HG02798 (cell line): Measurements from ENCODE around the gene C1orf87.
"Not testable (repeated sequence)": the region's sequence is repeated elsewhere in the genome, so short reads cannot be mapped to it uniquely, and the experiment has no call there.

Experiments used
- ATAC-seq: cut with Tn5 transposase; IDR thresholded peaks from one replicate; pipeline ENCODE4 v1.9.1; 2021; ENCODE audit warnings: mild to moderate bottlenecking; ENCODE audit not compliant: unreplicated experiment, poor library complexity

C1orf87 gene

DNA sequence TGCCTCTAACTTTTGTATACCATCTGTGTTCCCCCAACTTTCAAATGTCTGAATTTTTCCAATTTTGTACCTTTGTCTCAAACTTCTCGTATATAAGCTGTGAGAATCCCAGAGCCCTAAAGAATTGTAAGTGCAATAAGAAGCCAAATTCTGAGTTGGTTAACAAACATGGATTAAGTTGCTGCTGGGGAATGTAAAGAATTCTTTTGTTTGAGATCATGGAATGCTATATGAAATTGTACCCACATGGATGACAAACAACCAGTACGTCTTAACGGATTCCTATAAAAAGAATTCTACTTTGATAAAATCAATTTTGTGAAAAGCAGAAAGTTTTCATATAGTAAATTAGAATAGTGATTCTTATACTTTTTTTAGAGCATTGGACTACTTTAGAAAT, 74.6 kb downstream of the C1orf87 start:
- ATAC-seq, result no peak

DNA sequence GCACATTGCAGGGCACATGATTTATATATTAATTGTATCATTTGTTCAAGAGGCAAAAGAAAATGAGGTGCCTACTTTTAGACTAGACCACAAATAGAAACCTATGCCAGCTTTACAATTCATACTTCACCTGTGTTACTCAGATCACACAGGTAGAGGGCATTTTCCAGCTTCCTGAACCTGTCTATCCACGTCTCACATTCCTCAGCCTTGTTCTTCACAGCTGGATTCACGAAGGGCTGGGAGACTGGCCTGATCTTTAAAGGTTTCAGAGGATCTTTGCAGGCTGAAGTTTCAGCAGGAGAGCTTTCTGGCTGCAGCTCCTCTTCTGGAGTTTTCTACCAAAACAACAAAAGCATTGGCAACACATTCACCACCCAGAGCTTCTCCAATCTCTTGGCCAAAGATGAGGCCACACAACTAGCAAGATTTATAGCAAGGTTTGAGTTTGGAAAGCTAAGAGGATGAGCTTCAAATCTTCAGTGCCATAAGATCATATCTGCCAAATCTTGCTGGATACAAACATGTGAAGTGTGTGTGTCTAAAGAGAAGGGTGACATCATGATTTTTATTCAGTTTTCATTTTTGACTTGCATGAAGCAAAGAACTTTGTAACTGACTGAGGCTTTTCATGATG, 76.0 kb downstream of the C1orf87 start:
- no peak for ATAC-seq

DNA sequence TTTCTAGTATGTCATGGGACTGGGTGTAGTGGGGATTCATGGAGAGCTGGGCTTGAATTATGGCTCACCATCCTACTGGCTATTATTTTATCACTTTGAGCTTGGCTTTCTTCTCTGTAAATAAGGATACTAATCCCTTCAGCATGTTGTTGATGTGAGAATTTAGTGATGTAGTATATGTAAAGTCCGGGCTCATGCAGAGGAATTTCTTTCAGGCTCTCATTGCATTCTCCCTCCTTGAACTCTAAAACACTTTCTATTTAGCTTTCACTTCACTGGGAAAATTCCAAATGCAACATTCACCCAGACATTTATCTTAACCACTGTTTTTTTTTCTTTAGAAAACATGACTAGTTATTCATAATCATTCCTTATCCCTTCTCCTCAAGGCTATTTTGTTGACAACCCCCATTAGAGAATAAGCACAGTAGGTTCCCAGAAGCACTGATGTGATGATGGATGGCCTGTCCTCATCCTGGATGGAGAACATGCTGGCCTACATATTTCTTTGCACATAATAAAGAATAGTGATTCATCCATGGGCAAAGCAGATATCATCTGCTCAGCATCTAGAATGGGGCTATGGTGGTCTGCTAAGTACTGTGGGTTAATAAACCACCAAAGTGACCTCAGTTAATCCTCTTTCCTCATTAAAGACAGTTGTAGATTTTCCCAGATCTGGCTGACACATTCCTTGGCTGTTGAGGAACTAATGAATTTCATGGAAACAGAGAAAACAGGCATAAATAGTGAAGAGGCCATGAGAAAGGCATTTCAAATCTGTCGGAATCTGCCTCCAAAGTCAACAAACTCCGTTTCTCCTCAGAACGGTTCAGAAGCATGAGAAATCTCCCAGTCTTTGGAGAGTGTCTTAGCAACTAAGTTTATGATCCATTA, 79.0 kb downstream of the C1orf87 start:
- ATAC-seq, result no peak

DNA sequence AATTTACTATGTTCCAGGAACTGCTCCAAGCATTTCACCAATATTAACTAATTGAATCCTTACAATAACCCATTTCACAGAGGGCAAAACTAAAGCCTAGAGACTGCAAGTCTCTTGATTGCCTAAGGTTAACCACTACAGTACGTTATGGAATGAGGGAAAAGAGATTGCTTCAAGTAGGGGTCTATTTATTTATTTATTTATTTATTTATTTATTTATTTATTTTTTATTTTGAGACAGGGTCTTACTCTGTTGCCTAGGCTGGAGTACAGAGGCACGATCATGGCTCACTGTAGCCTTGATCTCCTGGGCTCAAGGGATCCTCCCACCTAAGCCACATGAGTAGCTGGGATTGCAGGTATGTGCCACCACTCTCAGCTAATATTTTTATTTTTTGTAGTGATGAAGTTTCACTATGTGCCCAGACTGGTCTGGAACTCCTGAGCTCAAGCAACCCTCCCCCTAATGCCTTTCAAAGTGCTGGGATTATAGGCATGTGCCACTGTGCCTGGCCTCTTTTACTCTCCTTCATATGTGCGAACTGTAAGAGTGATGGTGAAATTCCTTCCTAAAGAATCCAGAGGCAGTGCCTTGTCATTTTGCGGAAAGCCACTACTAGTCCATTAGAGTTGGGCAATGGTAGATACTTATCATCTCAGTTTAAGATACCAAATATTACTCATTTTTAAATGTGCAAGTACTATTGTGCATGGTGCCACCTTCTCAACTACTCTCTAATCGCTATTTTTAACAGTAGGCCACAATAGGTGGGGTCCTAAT, 81.3 kb downstream of the C1orf87 start:
- no peak for ATAC-seq

- no peak for ATAC-seq
Observed at GRCh38 chr1:59990470-59990869, 83.1 kb downstream of the C1orf87 start.

DNA sequence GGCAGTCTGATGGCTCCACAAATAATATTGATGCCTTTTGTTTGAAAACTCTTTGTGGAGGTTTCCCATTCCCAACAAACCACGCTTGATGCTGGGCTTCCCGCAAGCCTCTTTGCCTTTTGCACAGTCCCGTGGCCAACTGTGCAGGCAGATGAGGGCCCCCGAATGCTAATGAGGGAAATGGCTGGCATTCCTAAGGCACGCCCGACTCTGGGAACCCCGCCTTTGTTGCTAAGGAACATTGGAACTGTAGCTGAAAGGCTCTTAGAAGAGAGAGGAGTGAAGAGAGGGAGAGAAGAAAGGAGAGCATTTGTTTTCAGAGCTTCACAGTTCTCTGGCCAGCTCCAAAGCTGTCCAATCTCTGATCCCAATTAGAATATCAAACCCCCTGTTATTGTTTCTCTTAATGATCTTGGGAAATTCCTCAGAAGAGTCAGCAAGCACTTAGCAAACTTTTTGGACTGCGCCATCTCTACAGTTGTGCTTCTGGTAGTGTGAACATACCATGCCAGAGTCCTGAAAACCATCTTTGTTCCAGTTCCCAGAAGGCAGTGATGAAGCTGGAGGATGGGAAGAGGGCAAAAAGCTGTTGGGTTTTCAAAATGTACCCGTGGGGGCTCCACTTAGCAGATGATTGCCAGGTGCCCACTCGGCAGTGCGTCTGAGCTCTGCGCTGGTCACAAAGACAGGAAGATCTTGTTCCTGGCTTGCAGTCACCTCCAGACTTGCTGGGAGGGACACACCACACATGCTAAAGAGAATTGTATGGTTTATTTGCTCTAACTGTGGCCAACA, 86.9 kb downstream of the C1orf87 start:
- no peak for ATAC-seq

GRCh38 chr1:59985911-59986515, 87.6 kb downstream of the C1orf87 start:
- no peak for ATAC-seq

DNA sequence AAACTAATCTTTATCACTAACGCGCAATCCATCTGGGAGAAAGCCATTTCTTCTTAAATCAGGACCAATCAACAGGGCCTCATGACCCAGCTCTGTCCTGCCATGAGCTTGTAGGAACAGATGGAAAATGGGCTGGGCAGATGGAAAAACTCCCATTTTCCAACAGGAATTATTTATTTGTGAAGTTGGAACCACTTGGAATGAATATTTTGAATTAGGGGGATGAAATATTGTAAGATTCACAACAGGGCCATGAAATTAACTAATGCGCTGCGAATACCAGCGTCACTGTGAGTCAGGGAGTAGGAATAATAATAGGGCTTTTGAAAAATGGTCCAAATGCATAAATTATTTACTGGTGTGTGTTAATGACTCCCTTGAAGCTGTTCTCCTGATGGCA, 93.9 kb downstream of the C1orf87 start:
- ATAC-seq, result no peak

DNA sequence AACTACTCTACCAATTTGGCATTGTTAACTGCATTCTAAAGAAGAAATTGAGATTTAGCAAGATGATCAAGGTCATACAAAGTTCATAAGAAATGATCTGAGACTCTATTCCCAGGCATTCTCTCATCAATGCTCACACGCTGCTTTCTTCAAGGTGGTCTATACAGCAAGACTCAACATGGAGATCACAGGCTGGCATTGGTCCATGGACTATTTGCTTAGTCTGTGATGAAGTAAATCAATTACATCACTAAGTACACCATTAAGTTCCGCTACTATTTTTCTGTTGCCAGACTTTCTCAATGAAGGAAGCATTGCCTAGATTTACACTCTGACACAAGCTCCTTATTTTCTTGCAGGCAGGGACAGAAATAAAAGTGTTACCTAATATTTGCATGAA, 95.1 kb downstream of the C1orf87 start:
- no peak for ATAC-seq

- ATAC-seq, result no peak
Observed at GRCh38 chr1:59978026-59978425, 95.5 kb downstream of the C1orf87 start.

DNA sequence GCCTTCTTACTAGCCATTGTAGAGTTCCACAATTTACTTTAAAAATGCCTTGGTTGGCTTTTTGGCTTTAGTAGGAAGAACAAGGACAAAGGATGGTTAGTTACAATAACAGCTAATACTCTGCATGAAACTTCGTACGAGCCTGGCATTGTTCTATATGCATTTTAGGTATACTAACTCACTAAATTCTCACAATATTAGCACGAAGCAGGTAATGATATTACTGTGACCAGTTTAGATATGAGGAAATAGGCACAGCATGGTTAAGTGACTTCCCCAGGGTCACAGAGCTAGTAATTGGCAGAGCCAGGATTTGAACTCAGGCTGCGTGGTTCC, 96.5 kb downstream of the C1orf87 start:
- ATAC-seq, result no peak

DNA sequence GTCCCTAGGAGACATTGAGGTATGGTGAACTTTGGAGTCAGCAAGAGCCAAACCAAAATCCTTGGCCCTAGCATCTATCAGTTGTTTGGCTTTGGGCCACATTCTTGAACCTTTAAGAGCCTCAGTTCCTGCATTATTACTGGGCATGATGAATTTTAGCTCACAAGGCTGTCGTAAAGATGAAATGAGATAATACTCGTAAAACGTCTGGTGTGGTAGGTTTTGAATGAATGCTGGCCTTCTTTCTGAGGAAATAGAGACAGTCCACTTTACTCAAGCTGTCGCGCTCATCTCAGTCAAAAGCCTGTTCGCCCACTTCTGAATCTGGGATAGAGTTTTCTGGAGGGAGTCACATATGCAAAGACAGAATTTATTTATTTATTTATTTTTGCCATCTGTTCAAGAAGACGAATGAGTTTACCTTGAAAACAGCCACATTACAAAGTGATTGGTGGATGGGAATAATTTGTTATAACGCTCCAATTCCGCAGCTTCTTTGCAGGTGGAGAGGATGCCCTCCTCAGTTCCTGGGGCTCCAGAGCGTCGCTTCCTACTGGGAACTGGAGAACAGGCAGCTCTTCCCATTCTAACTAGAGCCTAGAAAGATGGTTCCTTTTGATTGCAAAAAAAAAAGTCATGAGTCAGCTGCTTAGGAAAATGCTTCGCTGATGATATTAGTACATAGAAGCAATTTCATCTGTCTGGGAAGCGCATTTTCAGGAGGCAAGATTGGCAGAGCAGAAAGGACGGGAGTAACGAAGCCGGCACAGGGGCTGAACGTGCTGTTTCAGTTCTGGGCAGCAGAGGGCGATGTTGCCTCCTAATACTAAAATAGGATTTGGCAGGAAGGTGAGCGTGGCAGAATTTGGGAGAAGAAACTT, 97.1 kb downstream of the C1orf87 start:
- peak; percentile 67 for ATAC-seq

DNA sequence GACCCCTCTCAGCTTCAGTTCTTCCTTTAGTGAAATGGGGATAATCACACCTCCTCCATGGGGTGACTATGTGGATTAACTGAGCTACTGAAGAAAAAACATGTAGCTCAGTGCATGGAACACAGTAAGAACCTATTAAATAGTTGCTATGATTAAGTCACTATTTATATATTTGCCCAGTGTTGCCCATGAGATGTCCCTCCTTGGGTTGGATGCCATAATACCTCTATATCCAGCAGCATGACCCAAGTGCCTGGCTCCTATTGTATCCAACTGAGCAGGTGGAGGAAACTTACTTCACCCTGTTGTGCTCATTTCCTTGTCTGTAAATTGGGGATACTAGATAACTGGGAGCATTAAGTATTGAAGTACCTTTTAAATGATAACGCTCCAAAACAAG, 99.9 kb downstream of the C1orf87 start:
- no peak for ATAC-seq

GRCh38 chr1:59972216-59972927, 101.2 kb downstream of the C1orf87 start:
- no peak for ATAC-seq

DNA sequence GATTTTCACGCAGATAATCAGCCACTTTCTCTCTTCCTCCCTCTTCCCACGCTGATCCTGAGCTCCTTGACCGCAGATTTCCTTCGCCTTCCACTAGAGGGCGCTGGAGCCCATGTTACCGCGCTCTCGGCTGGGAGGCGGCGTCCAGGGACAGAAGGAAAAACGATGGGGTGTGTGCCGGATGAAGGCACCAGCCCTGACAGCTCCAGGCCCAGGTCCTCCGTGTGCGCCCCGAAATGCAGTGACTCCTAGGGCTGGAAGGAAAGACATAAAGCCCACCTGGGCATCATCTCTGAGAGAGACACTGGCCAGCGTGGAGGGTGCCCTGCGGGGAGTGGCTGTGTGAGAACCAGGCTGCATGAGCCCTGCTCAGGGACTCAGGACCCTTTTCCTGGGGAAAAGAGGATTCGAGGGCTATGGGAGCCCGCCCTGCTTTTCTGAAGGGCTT, 102.1 kb downstream of the C1orf87 start:
- peak; percentile 71 for ATAC-seq

DNA sequence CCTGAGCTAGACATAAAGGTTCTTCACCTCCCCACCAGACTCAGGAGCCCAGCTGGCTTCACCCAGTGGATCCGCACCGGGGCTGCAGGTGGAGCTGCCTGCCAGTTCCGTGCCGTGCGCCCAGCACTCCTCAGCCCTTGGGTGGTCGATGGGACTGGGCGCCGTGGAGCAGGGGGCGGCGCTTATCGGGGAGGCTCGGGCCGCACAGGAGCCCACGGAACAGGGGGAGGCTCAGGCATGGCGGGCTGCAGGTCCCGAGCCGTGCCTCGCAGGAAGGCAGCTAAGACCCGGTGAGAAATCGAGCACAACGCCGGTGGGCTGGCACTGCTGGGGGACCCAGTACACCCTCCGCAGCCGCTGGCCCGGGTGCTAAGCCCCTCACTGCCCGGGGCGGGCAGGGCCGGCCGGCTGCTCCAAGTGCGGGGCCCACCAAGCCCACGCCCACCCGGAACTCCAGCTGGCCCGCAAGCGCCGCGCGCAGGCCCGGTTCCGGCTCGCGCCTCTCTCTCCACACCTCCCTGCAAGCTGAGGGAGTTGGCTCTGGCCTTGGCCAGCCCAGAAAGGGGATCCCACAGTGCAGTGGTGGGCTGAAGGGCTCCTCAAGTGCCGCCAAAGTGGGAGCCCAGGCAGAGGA, 103.9 kb downstream of the C1orf87 start:
- not testable (repeated sequence) for ATAC-seq

GRCh38 chr1:59968746-59969145, 104.8 kb downstream of the C1orf87 start:
- not testable (repeated sequence) for ATAC-seq

DNA sequence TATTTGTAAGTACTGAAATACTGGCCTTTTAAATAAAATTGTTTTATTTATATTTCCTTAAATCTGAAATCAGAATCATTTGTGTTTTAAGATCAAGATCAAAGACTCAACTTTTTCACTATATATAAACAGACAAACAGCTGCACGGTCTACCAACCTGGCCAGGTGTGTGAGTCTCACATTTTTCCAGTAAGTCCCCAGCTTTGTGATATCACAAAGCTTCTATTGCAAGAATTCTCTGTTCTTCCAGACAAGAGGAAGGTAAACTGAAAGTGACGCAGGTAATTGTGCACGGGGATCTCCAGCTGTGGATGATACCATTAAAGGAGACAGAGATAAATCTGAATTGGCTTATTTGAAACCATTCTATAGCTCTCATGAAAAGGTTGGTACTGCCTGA, 105.8 kb downstream of the C1orf87 start:
- no peak for ATAC-seq
